ENCODE data around the gene SH3GL2. TPM values are rescaled to one million over a fixed set of nuclear protein-coding genes. Genes with fewer than 3 reads are reported as not detected.

SH3GL2 gene
- total RNA-seq, 2 donors from 2014 or later, result 0.78 to 1.3 TPM

DNA sequence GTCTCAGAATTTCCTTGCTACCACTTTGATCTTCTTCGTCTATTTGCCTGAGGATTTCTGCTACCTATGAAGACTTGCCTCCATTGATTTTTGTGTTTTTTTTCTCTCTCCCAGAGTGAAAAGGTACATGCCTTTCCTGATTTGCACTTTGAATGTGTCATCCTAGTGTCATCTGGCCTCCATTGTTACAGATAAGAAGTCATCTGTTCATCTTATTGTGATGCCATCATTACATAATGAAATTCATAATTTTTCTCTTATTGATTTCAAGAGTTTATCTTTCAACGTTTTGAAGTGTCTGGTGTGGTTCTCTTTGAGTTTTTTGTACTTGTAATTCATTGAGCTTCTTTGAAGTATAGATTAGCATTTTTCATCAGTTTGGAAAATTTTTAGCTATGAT is 144.8 kb downstream of the SH3GL2 start:
- 31 to 35% methylated on average over 2 of the region's 2 CpGs for WGBS, 2 donors
- Histone ChIP-seq H3K27ac (no peak overlapping the region), H3K4me1 (no peaks in the 10 kb centered on the region), H3K27me3 (no peaks in the 10 kb centered on the region), H3K9me3 (no peaks in the 10 kb centered on the region), H3K36me3 (replicated peaks in 1 of 2; ENCODE audit: insufficient read depth in 1 of 2, low read depth in 2 of 2) (no peaks in the 10 kb centered on the region), H3K4me3 (no peak overlapping the region)
- TF ChIP-seq, protein P1, sequence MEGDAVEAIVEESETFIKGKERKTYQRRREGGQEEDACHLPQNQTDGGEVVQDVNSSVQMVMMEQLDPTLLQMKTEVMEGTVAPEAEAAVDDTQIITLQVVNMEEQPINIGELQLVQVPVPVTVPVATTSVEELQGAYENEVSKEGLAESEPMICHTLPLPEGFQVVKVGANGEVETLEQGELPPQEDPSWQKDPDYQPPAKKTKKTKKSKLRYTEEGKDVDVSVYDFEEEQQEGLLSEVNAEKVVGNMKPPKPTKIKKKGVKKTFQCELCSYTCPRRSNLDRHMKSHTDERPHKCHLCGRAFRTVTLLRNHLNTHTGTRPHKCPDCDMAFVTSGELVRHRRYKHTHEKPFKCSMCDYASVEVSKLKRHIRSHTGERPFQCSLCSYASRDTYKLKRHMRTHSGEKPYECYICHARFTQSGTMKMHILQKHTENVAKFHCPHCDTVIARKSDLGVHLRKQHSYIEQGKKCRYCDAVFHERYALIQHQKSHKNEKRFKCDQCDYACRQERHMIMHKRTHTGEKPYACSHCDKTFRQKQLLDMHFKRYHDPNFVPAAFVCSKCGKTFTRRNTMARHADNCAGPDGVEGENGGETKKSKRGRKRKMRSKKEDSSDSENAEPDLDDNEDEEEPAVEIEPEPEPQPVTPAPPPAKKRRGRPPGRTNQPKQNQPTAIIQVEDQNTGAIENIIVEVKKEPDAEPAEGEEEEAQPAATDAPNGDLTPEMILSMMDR (IDR thresholded peaks at IDR 0.05), result no peak
- TF ChIP-seq POLR2A (IDR thresholded peaks at IDR 0.05), result no peak
- no peak for ATAC-seq
- DNase-seq, result no peak
- intact Hi-C loops (cut with DNase I), result no loop called here

DNA sequence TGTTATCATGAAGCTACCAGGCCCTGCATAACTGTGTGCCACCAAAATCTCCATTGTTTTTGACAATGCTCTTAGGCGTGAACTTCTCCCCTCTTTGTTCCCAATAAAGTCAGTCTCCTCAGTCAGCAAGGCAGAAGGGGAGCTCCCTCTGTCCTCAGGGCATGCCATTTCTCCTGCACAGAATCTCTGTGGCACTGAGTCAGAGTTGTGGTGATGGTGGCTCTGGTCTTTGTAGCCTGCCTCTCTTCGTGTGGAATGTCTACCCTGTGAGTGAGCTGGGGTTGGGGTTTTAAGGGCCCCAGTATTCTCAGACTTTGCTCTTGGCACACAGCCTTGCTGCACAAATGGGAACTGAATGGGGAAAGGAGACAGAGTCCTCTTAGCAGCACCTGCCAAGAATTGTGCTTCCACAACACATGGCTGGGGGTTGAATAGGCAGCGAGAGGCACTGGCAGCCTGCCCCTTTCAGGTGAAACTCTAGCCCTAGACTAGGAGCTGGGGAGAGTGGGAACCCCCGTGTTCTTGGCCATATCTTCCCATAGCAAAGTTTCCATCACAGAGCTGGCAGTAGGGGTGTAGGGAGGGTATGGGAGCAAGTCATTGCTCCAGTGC is 146.6 kb downstream of the SH3GL2 start:
- Histone ChIP-seq H3K36me3 (replicated peaks in 1 of 2; ENCODE audit: insufficient read depth in 1 of 2, low read depth in 2 of 2) (no peaks in the 10 kb centered on the region), H3K4me1 (no peaks in the 10 kb centered on the region), H3K27ac (no peak overlapping the region), H3K27me3 (no peaks in the 10 kb centered on the region), H3K4me3 (no peak overlapping the region), H3K9me3 (no peaks in the 10 kb centered on the region)
- TF ChIP-seq, protein P1 (IDR thresholded peaks at IDR 0.05), result no peak
- no peak for TF ChIP-seq POLR2A (IDR thresholded peaks at IDR 0.05)
- intact Hi-C loops (cut with DNase I), result no loop called here
- ATAC-seq (no peak), DNase-seq (no peak)
- 50 to 54% methylated on average over 4 of the region's 4 CpGs for WGBS, 2 donors

DNA sequence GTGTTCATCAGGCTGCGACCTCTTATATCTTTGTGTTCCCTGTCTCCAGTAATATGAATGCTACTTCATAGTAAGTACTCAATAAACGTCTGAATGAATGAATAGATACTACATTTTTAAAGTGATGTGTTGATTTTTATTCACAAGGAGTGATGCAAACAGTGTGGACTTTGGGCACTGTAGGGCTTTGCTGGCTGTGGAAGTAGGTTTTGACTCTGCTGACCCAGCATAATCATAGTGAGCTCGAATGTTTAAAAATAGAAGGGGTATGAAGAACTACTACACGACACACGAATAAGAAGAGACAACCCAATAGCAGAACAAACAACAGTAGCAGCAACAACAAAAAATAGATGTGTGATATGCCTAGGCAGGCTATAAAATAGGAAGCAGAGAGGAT is 147.4 kb downstream of the SH3GL2 start:
- no peak for TF ChIP-seq POLR2A (IDR thresholded peaks at IDR 0.05)
- TF ChIP-seq, protein P1 (IDR thresholded peaks at IDR 0.05), result no peak
- no peaks in the 10 kb centered on the region for H3K27me3 ChIP-seq
- ATAC-seq (no peak), DNase-seq (no peak)
- 53 to 58% methylated on average over 5 of the region's 5 CpGs for whole genome bisulfite sequencing, 2 donors
- no peaks in the 10 kb centered on the region for H3K9me3 ChIP-seq
- no peaks in the 10 kb centered on the region for H3K4me1 ChIP-seq
- H3K36me3 ChIP-seq (replicated peaks in 1 of 2; ENCODE audit: insufficient read depth in 1 of 2, low read depth in 2 of 2), result no peaks in the 10 kb centered on the region
- H3K27ac ChIP-seq, result no peak overlapping the region
- no peak overlapping the region for H3K4me3 ChIP-seq
- intact Hi-C loops (cut with DNase I), result no loop called here

DNA sequence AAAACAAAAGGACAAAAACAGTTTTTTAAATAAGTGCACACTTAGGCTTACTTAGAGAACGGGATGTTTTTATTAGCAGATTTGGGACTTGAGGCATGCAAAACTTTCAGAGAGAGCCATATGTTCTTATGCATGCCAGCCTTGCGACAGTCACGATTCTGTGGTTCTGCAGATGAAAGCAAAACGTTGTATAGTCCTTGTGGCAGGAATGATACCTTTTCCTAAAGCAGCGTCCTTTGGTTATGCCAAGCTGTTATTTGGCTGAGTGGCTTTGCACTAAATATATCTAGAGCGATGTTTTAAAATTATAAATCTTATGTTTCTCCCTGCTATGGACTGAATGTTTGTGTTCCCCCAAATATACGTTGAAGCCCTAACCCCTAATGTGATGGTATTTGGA is 152.0 kb downstream of the SH3GL2 start:
- TF ChIP-seq, protein P1 (IDR thresholded peaks at IDR 0.05), result no peak
- no peak for TF ChIP-seq POLR2A (IDR thresholded peaks at IDR 0.05)
- Histone ChIP-seq H3K27ac (no peak overlapping the region), H3K9me3 (no peaks in the 10 kb centered on the region), H3K4me1 (no peaks in the 10 kb centered on the region), H3K4me3 (no peak overlapping the region), H3K27me3 (no peaks in the 10 kb centered on the region), H3K36me3 (replicated peaks in 1 of 2; ENCODE audit: insufficient read depth in 1 of 2, low read depth in 2 of 2) (no peaks in the 10 kb centered on the region)
- ATAC-seq, result no peak
- 50 to 60% methylated on average over 7 of the region's 7 CpGs for WGBS, 2 donors
- no peak for DNase-seq
- intact Hi-C loops (cut with DNase I), result no loop called here

DNA sequence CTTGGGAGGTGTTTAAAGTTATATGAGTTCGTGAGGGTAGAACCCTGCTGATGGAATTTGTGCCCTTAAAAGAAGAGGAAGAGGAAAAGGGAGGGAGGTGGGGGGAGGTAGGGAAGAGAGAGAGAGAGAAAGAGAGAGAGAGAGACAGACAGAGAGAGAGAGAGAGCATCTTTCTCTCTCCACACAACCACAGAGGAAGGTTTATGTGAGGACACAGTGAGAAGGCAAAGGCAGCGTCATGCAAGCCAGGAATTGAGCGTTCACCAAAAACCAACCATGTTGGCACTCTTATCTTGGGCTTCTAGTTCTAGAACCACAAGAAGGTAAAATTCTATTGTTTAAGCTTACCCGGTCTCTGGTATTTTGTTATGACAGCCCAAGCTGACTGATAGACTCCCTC is 152.4 kb downstream of the SH3GL2 start:
- H3K36me3 ChIP-seq (replicated peaks in 1 of 2; ENCODE audit: insufficient read depth in 1 of 2, low read depth in 2 of 2), result no peaks in the 10 kb centered on the region
- H3K27ac ChIP-seq, result no peak overlapping the region
- intact Hi-C loops (cut with DNase I), result no loop called here
- H3K27me3 ChIP-seq, result no peaks in the 10 kb centered on the region
- TF ChIP-seq POLR2A (IDR thresholded peaks at IDR 0.05), result no peak
- TF ChIP-seq, protein P1 (IDR thresholded peaks at IDR 0.05), result no peak
- 65 to 76% methylated on average over 4 of the region's 4 CpGs for WGBS, 2 donors
- no peak overlapping the region for H3K4me3 ChIP-seq
- H3K4me1 ChIP-seq, result no peaks in the 10 kb centered on the region
- H3K9me3 ChIP-seq, result no peaks in the 10 kb centered on the region
- DNase-seq (no peak), ATAC-seq (no peak)
